HepG2 (cell line): ENCODE data around the gene FITM1. TPM values are rescaled to one million over a fixed set of nuclear protein-coding genes. Genes with fewer than 3 reads are reported as not detected.

Experiments used
- ATF4 ChIP-seq, 2 experiments: fragments of 450-650 bp in 1 of 2; sonication (generic) in 1 of 2; formaldehyde crosslinking; IDR thresholded peaks; 2 replicates each; pipeline versions ENCODE4 v1.5.0 to v1.8.0; 2020 to 2022; ENCODE audit warnings: mild to moderate bottlenecking in 1 of 2, missing genetic modification reagents in 1 of 2
- ATF7-NPFF ChIP-seq: sonication (generic); formaldehyde crosslinking; IDR thresholded peaks from 2 replicates; pipeline ENCODE4 v1.8.1; 2023; ENCODE audit warnings: mild to moderate bottlenecking, low read depth, missing genetic modification reagents, moderate library complexity
- BCL3 ChIP-seq: sonication (generic); formaldehyde crosslinking; IDR thresholded peaks from 2 replicates; pipeline ENCODE4 v1.5.1; 2020; ENCODE audit warnings: mild to moderate bottlenecking, missing genetic modification reagents, moderate library complexity
- ERF ChIP-seq: IDR thresholded peaks from 2 replicates; pipeline ENCODE4 v1.6.1; 2018; ENCODE audit warnings: missing biosample characterization, missing genetic modification reagents
- GPBP1L1 ChIP-seq: sonication (generic); formaldehyde crosslinking; IDR thresholded peaks from 2 replicates; pipeline ENCODE4 v1.5.0; 2020; ENCODE audit warnings: mild to moderate bottlenecking, missing genetic modification reagents
- HNF1B ChIP-seq: sonication (generic); formaldehyde crosslinking; IDR thresholded peaks from 2 replicates; pipeline ENCODE4 v1.5.1; 2020; ENCODE audit warnings: mild to moderate bottlenecking, moderate library complexity, missing genetic modification reagents
- MTA1 ChIP-seq: sonication (generic); formaldehyde crosslinking; IDR thresholded peaks from 2 replicates; pipeline ENCODE4 v1.4.0; 2020; ENCODE audit warnings: missing genetic modification reagents, mild to moderate bottlenecking, borderline replicate concordance
- NFE2L2 ChIP-seq: fragments of 150-350 bp; IDR thresholded peaks from 2 replicates; pipeline ENCODE4 v1.6.1; 2014; ENCODE audit warnings: low read length
- NFYC ChIP-seq: IDR thresholded peaks from 2 replicates; pipeline ENCODE4 v1.6.1; 2016; ENCODE audit warnings: missing genetic modification reagents, missing compliant biosample characterization
- POLR2AphosphoS5 ChIP-seq: IDR thresholded peaks from 2 replicates; pipeline ENCODE4 v1.6.1; 2012; ENCODE audit warnings: low read depth, low read length
- TEAD3 ChIP-seq: optimal IDR thresholded peaks from 2 replicates; pipeline ENCODE3; 2016; ENCODE audit warnings: borderline replicate concordance
- TIGD3 ChIP-seq: sonication (generic); formaldehyde crosslinking; IDR thresholded peaks from 2 replicates; pipeline ENCODE4 v1.5.1; 2020; ENCODE audit warnings: mild to moderate bottlenecking, missing genetic modification reagents, borderline replicate concordance
- ZC3H4 ChIP-seq: sonication (generic); formaldehyde crosslinking; IDR thresholded peaks from 2 replicates; pipeline ENCODE4 v1.4.0; 2020; ENCODE audit warnings: missing genetic modification reagents, borderline replicate concordance
- ZFP62 ChIP-seq: sonication (generic); formaldehyde crosslinking; IDR thresholded peaks from 2 replicates; pipeline ENCODE4 v1.4.0; 2020; ENCODE audit warnings: missing genetic modification reagents
- ZNF274 ChIP-seq: sonication (generic); formaldehyde crosslinking; IDR thresholded peaks from 2 replicates; pipeline ENCODE4 v1.5.1; 2020; ENCODE audit warnings: mild to moderate bottlenecking, missing genetic modification reagents
- ZNF333 ChIP-seq: sonication (generic); formaldehyde crosslinking; IDR thresholded peaks from 2 replicates; pipeline ENCODE4 v1.4.0; 2020; ENCODE audit warnings: mild to moderate bottlenecking, missing genetic modification reagents, borderline replicate concordance
- ZNF574 ChIP-seq: sonication (generic); formaldehyde crosslinking; IDR thresholded peaks from 2 replicates; pipeline ENCODE4 v1.4.0; 2020; ENCODE audit warnings: missing genetic modification reagents
- ZSCAN21 ChIP-seq: sonication (generic); formaldehyde crosslinking; IDR thresholded peaks from 2 replicates; pipeline ENCODE4 v1.8.0; 2022; ENCODE audit warnings: mild to moderate bottlenecking, missing genetic modification reagents, moderate library complexity, borderline replicate concordance
- polyA plus RNA-seq, 8 experiments: library from polyadenylated mRNA; depleted of rRNA in 3 of 8; stranded (reverse) in 7 of 8; unstranded in 1 of 8; fragments of >200 nt; fragmentation: Illumina TruSeq in 4 of 8; extraction: Trizol in 4 of 8; gene quantifications; 2 replicates each; pipeline versions ENCODE4 v1.2.1 to v1.2.3, GENCODE V29; 2011 to 2016; ENCODE audit warnings: low read depth in 4 of 8, missing spikeins in 1 of 8, mixed read lengths in 1 of 8; ENCODE audit not compliant: insufficient read depth in 1 of 8
- total RNA-seq, 5 experiments: library from RNA; depleted of rRNA; stranded (reverse); fragments of >200 nt; fragmentation: Illumina TruSeq; extraction: Trizol; gene quantifications; 2 replicates each; pipeline ENCODE4 v1.2.3, GENCODE V29; 2016; ENCODE audit warnings: low read depth in 1 of 5

The FITM1 gene
- total and polyA plus RNA-seq, 2 of the 13 experiments (the other 11 are each of a cell fraction or from before 2014, with no cell fraction given): 2.7 to 5.8 TPM

GRCh38 chr14:24096545-24097181, 33.8 kb upstream of the FITM1 start (continued):
- no peak; the same call in 1 of the 2 replicates for TF ChIP-seq BCL3 (CRISPR knock-in tag)
- no peak for TF ChIP-seq GPBP1L1 (CRISPR knock-in tag)
- peak; percentile 90; the same call in 1 of the 2 replicates for TF ChIP-seq ZNF333
- TF ChIP-seq MTA1 (CRISPR knock-in tag): peak; percentile 41; the same call in 1 of the 2 replicates
- TF ChIP-seq ATF7-NPFF (CRISPR knock-in tag): 0 out of 2 replicates have a peak, but pooled peaks have one; percentile 12
- TF ChIP-seq POLR2AphosphoS5: peak; percentile 78
- TF ChIP-seq TEAD3 (CRISPR knock-in tag): peak; percentile 64
- peak; percentile 77 for TF ChIP-seq ZC3H4 (CRISPR knock-in tag)
- peak; percentile 8; the same call in 1 of the 2 replicates for TF ChIP-seq ERF (CRISPR knock-in tag)
- peak; percentile 27; the same call in 1 of the 2 replicates for TF ChIP-seq ZNF574 (CRISPR knock-in tag)
- no peak for TF ChIP-seq NFE2L2
- 0 out of 2 replicates have a peak, but pooled peaks have one; percentile 85 for TF ChIP-seq TIGD3 (CRISPR knock-in tag)
- no peak for TF ChIP-seq ATF4 (CRISPR knock-in tag; IDR thresholded peaks at IDR 0.05)
- TF ChIP-seq HNF1B (CRISPR knock-in tag): no peak
- TF ChIP-seq NFYC (CRISPR knock-in tag): no peak
- no peak for TF ChIP-seq ZSCAN21 (CRISPR knock-in tag)
- TF ChIP-seq ZFP62 (CRISPR knock-in tag): no peak
- no peak for TF ChIP-seq ZNF274 (CRISPR knock-in tag)
